Mesendoderm (in vitro differentiated cells): ENCODE results near the gene SLC4A8.

Source experiments
- DNase-seq: peaks from one replicate; pipeline ENCODE4 v3.0.0; 2013
- H2AK5ac ChIP-seq: 2 replicates; pipeline ENCODE4 v1.6.1; 2013; ENCODE audit warnings: low read length, inconsistent platforms
- H2BK120ac ChIP-seq: 2 replicates; pipeline ENCODE4 v1.6.1; 2013; ENCODE audit warnings: low read depth, mild to moderate bottlenecking, low read length, moderate library complexity, mixed read lengths
- H2BK15ac ChIP-seq: replicated peaks from 2 replicates; pipeline ENCODE4 v1.6.1; 2013; ENCODE audit warnings: low read depth, mild to moderate bottlenecking, moderate library complexity
- H2BK5ac ChIP-seq: 2 replicates; pipeline ENCODE4 v1.6.1; 2013; ENCODE audit warnings: low read length, inconsistent platforms
- H3K18ac ChIP-seq: 2 replicates; pipeline ENCODE4 v1.6.1; 2013; ENCODE audit warnings: mild to moderate bottlenecking, low read length, mixed read lengths
- H3K23ac ChIP-seq: one replicate; pipeline ENCODE4 v1.6.1; 2013; ENCODE audit warnings: low read length
- H3K27ac ChIP-seq: 2 replicates; pipeline ENCODE4 v1.5.1; 2013; ENCODE audit warnings: low read depth, mild to moderate bottlenecking, inconsistent platforms, low read length, moderate library complexity
- H3K27me3 ChIP-seq: 2 replicates; pipeline ENCODE4 v1.6.1; 2013; ENCODE audit warnings: low read length, control low read depth, mild to moderate bottlenecking, inconsistent platforms; ENCODE audit not compliant: insufficient read depth, poor library complexity
- H3K36me3 ChIP-seq: 2 replicates; pipeline ENCODE4 v1.6.1; 2013; ENCODE audit warnings: low read length, inconsistent platforms; ENCODE audit not compliant: control insufficient read depth, insufficient read depth
- H3K4ac ChIP-seq: one replicate; pipeline ENCODE4 v1.6.1; 2013; ENCODE audit warnings: low read depth, mild to moderate bottlenecking, low read length, moderate library complexity
- H3K4me1 ChIP-seq: 2 replicates; pipeline ENCODE4 v1.6.1; 2013; ENCODE audit warnings: low read depth, low read length, inconsistent platforms; ENCODE audit not compliant: control insufficient read depth
- H3K4me2 ChIP-seq: 2 replicates; pipeline ENCODE4 v1.6.1; 2013; ENCODE audit warnings: low read length
- H3K4me3 ChIP-seq: 2 replicates; pipeline ENCODE4 v1.5.1; 2013; ENCODE audit warnings: mild to moderate bottlenecking, low read length
- H3K56ac ChIP-seq: one replicate; pipeline ENCODE4 v1.6.1; 2013; ENCODE audit warnings: low read length
- H3K79me1 ChIP-seq: 2 replicates; pipeline ENCODE4 v1.6.1; 2013; ENCODE audit warnings: low read length, inconsistent platforms
- H3K79me2 ChIP-seq: 2 replicates; pipeline ENCODE4 v1.6.1; 2013; ENCODE audit warnings: mild to moderate bottlenecking, low read length; ENCODE audit not compliant: control insufficient read depth, insufficient read depth
- H3K9ac ChIP-seq: 2 replicates; pipeline ENCODE4 v1.6.1; 2013; ENCODE audit warnings: low read length, inconsistent platforms
- H4K5ac ChIP-seq: one replicate; pipeline ENCODE4 v1.6.1; 2013; ENCODE audit warnings: low read length
- H4K8ac ChIP-seq: one replicate; pipeline ENCODE4 v1.6.1; 2013; ENCODE audit warnings: low read depth, mild to moderate bottlenecking, control low read depth, low read length, moderate library complexity
- WGBS: extraction: QIAGEN DNeasy Blood & Tissue Kit; methylation state at CpG from one replicate; pipeline ENCODE4 v1.1.7; 2013; ENCODE audit warnings: low lambda C conversion rate, missing lambda C conversion rate; ENCODE audit not compliant: insufficient coverage; ENCODE audit errors: extremely low coverage; 5-methylcytosine and 5-hydroxymethylcytosine counted together

SLC4A8 gene

GRCh38 chr12:51401020-51401419 lies 23.6 kb upstream of the SLC4A8 start:
- H3K27me3 ChIP-seq, result no peaks in the 10 kb centered on the region
- H3K23ac ChIP-seq, result no peak overlapping the region
- H3K4me1 ChIP-seq, result peaks cover 2% of the 10 kb centered on the region
- H2BK15ac ChIP-seq, result no peak overlapping the region
- no peak overlapping the region for H2BK120ac ChIP-seq
- no peak overlapping the region for H3K56ac ChIP-seq
- WGBS, result no CpG with 5 or more reads among the region's 14 CpGs
- H3K79me2 ChIP-seq, result no peaks in the 10 kb centered on the region
- no peak overlapping the region for H4K8ac ChIP-seq
- H2AK5ac ChIP-seq, result no peak overlapping the region
- H3K79me1 ChIP-seq, result no peaks in the 10 kb centered on the region
- no peak overlapping the region for H3K27ac ChIP-seq
- no peak for DNase-seq
- H3K9ac ChIP-seq, result no peak overlapping the region
- no peak overlapping the region for H4K5ac ChIP-seq
- no peaks in the 10 kb centered on the region for H3K36me3 ChIP-seq
- no peak overlapping the region for H2BK5ac ChIP-seq
- H3K4me2 ChIP-seq, result no peak overlapping the region
- no peak overlapping the region for H3K18ac ChIP-seq
- no peak overlapping the region for H3K4me3 ChIP-seq
- no peak overlapping the region for H3K4ac ChIP-seq

- H3K27ac ChIP-seq, result no peak overlapping the region
- no peak overlapping the region for H4K5ac ChIP-seq
- no peak overlapping the region for H3K9ac ChIP-seq
- no CpG with 5 or more reads among the region's 13 CpGs for WGBS
- no peaks in the 10 kb centered on the region for H3K79me1 ChIP-seq
- no peaks in the 10 kb centered on the region for H3K36me3 ChIP-seq
- no peak overlapping the region for H3K23ac ChIP-seq
- H3K4ac ChIP-seq, result no peak overlapping the region
- H2BK5ac ChIP-seq, result no peak overlapping the region
- no peak overlapping the region for H3K56ac ChIP-seq
- no peaks in the 10 kb centered on the region for H3K4me1 ChIP-seq
- no peaks in the 10 kb centered on the region for H3K79me2 ChIP-seq
- no peak overlapping the region for H2BK15ac ChIP-seq
- no peak overlapping the region for H4K8ac ChIP-seq
- no peak overlapping the region for H3K4me2 ChIP-seq
- H2BK120ac ChIP-seq, result no peak overlapping the region
- no peak for DNase-seq
- H3K4me3 ChIP-seq, result no peak overlapping the region
- no peak overlapping the region for H3K18ac ChIP-seq
- no peaks in the 10 kb centered on the region for H3K27me3 ChIP-seq
- no peak overlapping the region for H2AK5ac ChIP-seq
Measured at GRCh38 chr12:51401486-51401885, 23.1 kb upstream of the SLC4A8 start.

GRCh38 chr12:51401900-51402299 lies 22.7 kb upstream of the SLC4A8 start:
- Histone ChIP-seq H3K27ac (no peak overlapping the region), H3K79me2 (no peaks in the 10 kb centered on the region), H3K23ac (no peak overlapping the region), H2BK5ac (no peak overlapping the region), H4K8ac (no peak overlapping the region), H3K79me1 (no peaks in the 10 kb centered on the region), H3K4me3 (no peak overlapping the region), H3K9ac (no peak overlapping the region), H3K36me3 (no peaks in the 10 kb centered on the region), H2BK15ac (no peak overlapping the region), H3K18ac (no peak overlapping the region), H3K4me1 (no peaks in the 10 kb centered on the region), H3K4me2 (no peak overlapping the region), H3K27me3 (no peaks in the 10 kb centered on the region), H2BK120ac (no peak overlapping the region), H3K4ac (no peak overlapping the region), H2AK5ac (no peak overlapping the region), H4K5ac (no peak overlapping the region), H3K56ac (no peak overlapping the region)
- WGBS, result no CpG with 5 or more reads among the region's 1 CpG
- no peak for DNase-seq

GRCh38 chr12:51403159-51403558 lies 21.5 kb upstream of the SLC4A8 start:
- no peak for DNase-seq
- no peak overlapping the region for H2AK5ac ChIP-seq
- no peak overlapping the region for H3K18ac ChIP-seq
- H2BK5ac ChIP-seq, result no peak overlapping the region
- no peak overlapping the region for H3K4me3 ChIP-seq
- WGBS, result no CpG with 5 or more reads among the region's 6 CpGs
- H3K79me2 ChIP-seq, result no peaks in the 10 kb centered on the region
- no peak overlapping the region for H3K4me2 ChIP-seq
- no peaks in the 10 kb centered on the region for H3K27me3 ChIP-seq
- no peak overlapping the region for H3K23ac ChIP-seq
- no peak overlapping the region for H3K9ac ChIP-seq
- H2BK120ac ChIP-seq, result no peak overlapping the region
- H3K4ac ChIP-seq, result no peak overlapping the region
- no peak overlapping the region for H3K27ac ChIP-seq
- H3K56ac ChIP-seq, result no peak overlapping the region
- H3K4me1 ChIP-seq, result no peaks in the 10 kb centered on the region
- H4K5ac ChIP-seq, result no peak overlapping the region
- H2BK15ac ChIP-seq, result no peak overlapping the region
- no peak overlapping the region for H4K8ac ChIP-seq
- H3K36me3 ChIP-seq, result no peaks in the 10 kb centered on the region
- H3K79me1 ChIP-seq, result no peaks in the 10 kb centered on the region

GRCh38 chr12:51403681-51404136 lies 20.9 kb upstream of the SLC4A8 start:
- Histone ChIP-seq H3K23ac (no peak overlapping the region), H4K5ac (no peak overlapping the region), H3K27ac (no peak overlapping the region), H3K56ac (no peak overlapping the region), H3K79me2 (no peaks in the 10 kb centered on the region), H4K8ac (no peak overlapping the region), H3K9ac (no peak overlapping the region), H3K4me1 (no peaks in the 10 kb centered on the region), H3K4me2 (no peak overlapping the region), H3K27me3 (no peaks in the 10 kb centered on the region), H3K79me1 (no peaks in the 10 kb centered on the region), H3K18ac (no peak overlapping the region), H3K4ac (no peak overlapping the region), H3K4me3 (no peak overlapping the region), H2BK5ac (no peak overlapping the region), H3K36me3 (no peaks in the 10 kb centered on the region), H2BK120ac (no peak overlapping the region), H2AK5ac (no peak overlapping the region), H2BK15ac (no peak overlapping the region)
- no CpG with 5 or more reads among the region's 4 CpGs for WGBS
- DNase-seq, result no peak

- Histone ChIP-seq H3K36me3 (no peaks in the 10 kb centered on the region), H2BK120ac (no peak overlapping the region)
- no peak for DNase-seq
Measured at GRCh38 chr12:51404627-51405026, 20.0 kb upstream of the SLC4A8 start.

More at GRCh38 chr12:51404627-51405026, 20.0 kb upstream of the SLC4A8 start:
- no peaks in the 10 kb centered on the region for H3K4me1 ChIP-seq
- H3K9ac ChIP-seq, result no peak overlapping the region
- WGBS, result no CpG with 5 or more reads among the region's 3 CpGs
- no peak overlapping the region for H3K27ac ChIP-seq
- H4K5ac ChIP-seq, result no peak overlapping the region
- no peak overlapping the region for H3K4ac ChIP-seq
- H2AK5ac ChIP-seq, result no peak overlapping the region
- no peak overlapping the region for H3K4me3 ChIP-seq
- no peak overlapping the region for H3K18ac ChIP-seq
- H2BK5ac ChIP-seq, result no peak overlapping the region
- no peak overlapping the region for H3K56ac ChIP-seq
- no peak overlapping the region for H3K4me2 ChIP-seq
- no peaks in the 10 kb centered on the region for H3K79me1 ChIP-seq
- no peak overlapping the region for H2BK15ac ChIP-seq
- no peaks in the 10 kb centered on the region for H3K79me2 ChIP-seq
- H3K23ac ChIP-seq, result no peak overlapping the region
- no peaks in the 10 kb centered on the region for H3K27me3 ChIP-seq
- no peak overlapping the region for H4K8ac ChIP-seq
